GM19351 (cell line): ENCODE data around the gene CST9.
"Not testable (repeated sequence)": the region's sequence is repeated elsewhere in the genome, so short reads cannot be mapped to it uniquely, and the experiment has no call there.

Source experiments
- ATAC-seq: cut with Tn5 transposase; IDR thresholded peaks from one replicate; pipeline ENCODE4 v1.9.1; 2021; ENCODE audit warnings: mild to moderate bottlenecking, moderate library complexity; ENCODE audit not compliant: unreplicated experiment

Gene CST9

DNA sequence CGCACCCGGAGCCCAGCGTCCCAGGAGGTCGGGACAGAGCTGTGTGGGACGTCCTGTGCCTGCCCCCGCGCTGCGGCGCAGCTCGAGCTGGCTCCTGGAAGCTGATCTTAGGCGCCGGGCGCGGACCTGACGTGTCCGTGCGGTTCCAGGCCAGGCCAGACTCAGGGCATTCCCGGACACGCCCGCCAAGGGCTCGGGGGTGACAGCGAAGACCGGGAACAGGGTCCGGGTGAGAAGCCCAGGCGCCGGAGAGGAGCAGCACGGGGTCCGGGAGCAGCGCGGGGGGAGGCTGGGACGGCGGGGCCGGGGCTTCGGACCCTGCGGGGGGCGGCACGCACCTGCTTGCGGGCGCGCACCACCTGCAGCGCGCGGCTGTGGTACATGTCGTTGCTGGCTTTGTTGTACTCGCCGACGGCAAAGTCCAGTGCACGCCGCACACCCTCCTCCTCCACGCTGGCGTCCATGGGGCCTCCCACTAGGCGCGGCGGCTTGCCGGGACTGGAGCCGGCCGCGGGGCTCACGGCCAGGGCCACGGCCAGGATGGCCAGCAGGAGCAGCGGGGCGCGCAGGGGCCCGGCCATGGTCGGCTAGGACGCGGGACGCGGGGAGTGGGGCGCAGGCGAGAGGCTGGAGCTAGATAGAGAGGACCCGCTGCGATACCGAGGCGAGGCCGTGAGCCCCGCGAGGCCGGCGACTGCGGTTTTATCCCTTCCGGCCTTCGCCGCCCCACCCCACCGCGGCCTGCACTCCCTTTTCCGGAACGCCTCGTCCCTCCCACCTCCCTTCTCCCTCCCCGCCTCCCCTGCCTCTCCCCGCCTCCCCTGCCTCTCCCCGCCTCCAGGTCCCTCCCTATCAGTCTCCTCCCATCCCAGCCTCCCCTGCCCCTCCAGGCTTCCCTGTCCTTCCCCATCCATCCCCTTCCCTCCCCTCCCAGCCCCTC is 31.8 kb upstream of the CST9 start, which contains the start of gene CST3:
Gene CST3, minus strand, starts transcription at position 674 of the 940 bp plus-strand sequence. Its CDS starts 93 bp downstream, at position 581.
- ATAC-seq, result peak; percentile 43

DNA sequence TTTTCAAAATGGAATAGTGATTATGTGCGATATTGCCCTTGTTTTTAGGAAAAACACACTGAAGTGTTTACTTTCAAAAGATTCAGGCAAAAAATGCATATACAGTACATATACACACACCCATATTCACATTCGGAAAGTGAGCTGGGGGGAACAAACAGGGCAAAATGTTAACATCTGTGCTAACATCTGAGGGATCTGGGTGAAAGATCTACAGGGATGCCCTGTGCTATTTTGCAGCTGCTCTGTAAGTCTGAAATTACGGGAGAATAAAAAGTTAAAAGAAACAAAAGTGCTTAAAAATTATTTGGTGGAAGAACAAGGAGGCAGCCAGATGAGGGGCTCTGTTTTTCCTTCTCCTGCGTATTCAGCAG is 31.2 kb upstream of the CST9 start:
- ATAC-seq, result no peak

DNA sequence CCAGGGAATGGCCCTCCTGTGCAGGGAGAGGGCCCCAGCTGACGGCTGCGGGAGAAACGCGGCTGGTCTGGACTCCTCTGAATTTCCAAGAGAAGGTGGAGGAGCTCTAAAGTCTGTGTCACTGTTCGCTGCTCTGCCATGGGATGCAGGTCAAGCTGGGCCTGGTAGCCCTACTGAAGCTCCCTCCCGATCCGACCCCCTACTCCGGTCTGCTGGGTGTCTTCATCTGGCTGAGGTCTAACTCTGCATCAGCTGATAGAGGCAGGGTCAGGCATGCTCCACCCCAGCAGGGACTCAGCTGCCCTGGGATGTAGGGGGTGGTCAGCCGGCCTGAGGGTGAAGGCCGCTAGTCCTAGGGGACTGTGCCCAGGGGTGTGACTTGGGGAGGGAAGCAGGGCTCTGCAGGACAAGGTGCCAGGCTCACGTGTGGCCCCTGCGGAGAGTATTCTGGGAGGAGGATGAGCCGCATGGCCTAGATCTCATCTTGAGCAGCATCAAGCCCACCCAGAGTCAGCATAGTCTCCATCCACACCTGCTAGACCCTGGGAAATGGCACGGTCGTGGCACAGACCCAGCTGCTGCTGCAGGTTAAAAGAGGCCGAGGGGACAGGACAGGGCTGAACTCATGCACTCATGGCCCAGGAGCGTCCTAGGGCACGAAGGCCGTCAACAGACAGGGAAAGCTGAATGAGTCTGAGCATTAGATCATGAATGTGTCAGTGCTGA is 30.6 kb upstream of the CST9 start:
- ATAC-seq, result no peak

DNA sequence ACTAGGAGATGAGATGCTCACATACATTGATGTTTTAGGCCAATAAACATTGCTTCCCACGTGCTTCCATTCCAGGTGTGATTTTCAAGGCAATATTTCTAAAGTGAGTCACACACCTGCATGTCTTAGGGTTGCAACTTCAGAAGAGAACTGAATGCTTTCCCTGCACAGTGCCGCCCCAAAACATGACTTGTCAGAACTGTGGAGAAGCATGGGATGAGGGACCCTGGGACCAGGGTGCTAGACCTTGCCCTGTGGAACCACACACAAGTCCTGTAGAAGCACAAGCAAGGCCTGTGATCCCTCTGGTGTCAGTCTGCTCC is 30.0 kb upstream of the CST9 start:
- ATAC-seq, result not testable (repeated sequence)

DNA sequence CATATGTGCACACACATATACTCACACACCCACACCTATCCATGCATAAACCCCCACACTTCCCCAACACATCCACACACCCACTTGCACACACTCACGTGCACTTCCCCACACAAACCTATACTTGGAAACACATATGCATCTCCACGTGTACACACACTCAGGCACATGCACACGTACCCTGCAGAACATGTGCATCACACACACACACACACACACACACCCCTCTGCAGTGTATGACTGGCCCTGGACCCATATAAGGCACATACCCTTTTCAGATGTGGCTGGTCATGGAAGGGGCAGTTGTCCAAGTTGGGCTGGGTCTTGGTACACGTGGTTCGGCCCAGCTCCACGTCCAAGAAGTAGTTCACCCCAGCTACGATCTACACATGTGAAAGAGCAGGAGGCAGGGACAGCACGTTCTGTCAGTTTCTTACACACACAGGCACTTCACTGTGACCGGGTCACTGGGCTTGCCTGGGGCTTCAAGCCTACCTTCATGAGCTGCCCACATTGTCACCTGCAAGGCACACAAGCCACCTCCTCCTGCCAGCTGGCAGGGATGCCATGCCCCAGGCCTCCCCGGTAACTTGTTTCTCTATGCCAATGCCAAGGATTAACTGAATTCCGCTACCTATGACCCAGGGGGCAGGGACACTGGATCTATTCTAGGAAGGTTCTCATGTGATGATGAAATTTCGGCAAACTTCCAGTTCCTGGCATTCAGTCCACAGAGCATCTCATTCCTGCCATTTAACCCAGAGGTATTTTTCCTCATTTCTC is 29.5 kb upstream of the CST9 start:
- no peak for ATAC-seq

DNA sequence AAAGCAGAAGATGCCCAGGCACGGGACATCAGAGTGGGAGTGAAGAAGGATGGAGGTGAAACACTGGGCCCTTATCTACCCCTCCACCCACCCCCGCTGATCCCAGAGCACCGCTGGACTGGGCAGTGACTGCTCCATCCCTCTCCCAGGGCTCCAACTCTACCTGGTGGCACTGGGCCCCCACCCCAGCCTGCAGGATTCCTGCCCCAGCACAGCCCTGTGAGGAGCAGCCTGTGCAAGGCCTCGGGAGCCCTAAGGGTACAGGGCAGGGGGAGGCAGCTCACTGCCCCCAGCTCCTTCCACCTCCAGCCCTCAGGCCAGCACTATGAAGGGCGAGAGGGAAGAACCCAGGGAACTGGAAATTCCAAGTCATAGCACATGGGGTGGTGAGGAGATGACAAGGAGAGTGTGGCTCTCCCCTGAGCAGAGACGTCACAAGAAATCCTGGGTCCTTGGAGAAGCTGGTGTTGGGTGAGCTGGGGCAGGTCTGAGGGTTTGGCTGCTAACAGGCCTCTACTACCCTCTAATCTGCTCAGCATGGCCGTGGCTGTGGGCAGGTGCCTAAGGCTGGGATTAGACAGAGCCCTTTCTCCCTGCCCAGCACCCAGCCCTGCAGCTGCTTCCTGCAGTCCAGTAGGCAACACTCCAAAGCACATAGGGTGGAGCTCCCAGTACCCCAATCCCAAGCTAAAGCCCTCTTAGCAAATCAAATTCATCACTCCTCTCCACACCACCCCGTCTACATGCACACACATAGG is 28.5 kb upstream of the CST9 start:
- ATAC-seq, result no peak

DNA sequence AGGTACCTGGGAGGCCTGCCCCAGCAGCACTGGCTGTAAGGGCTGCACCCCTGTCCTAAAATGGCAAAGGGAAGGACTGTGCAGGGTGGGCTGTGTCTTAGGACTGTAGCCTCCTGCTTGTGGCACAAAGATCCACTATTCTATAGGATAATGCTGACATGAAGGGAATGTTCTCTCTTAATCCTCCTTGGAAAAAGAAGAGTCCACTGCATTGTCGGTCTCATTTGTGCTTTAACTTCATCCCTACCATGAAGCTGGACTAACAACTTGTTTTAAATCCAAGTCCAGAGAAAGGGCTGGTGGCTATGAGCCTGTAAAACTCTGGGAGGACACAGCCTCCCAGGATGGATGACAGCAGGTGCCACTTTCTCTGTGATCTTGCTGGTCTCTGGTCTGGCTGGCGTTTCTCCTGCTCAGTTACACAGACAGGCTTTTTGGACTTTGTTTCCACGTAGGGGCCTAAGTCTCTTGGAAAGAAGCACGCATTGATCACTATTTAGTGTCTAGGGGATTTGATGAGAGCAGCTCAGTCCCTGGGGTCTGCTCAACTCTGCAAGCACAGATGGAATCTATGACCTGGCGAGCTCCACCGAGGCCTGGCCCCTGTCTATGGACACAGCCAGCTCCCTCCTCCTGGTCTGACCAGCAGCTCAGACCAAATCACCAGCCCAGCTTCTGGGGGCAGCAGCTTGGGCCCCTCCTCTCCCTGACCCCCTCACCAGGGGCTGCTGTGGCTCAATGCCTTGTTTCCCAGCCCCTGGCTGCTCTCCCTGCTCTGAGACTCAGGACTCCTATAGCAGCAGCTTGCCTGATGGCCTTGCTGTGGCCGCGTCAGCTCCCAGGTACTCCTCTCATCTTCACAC is 27.2 kb upstream of the CST9 start:
- ATAC-seq, result no peak

DNA sequence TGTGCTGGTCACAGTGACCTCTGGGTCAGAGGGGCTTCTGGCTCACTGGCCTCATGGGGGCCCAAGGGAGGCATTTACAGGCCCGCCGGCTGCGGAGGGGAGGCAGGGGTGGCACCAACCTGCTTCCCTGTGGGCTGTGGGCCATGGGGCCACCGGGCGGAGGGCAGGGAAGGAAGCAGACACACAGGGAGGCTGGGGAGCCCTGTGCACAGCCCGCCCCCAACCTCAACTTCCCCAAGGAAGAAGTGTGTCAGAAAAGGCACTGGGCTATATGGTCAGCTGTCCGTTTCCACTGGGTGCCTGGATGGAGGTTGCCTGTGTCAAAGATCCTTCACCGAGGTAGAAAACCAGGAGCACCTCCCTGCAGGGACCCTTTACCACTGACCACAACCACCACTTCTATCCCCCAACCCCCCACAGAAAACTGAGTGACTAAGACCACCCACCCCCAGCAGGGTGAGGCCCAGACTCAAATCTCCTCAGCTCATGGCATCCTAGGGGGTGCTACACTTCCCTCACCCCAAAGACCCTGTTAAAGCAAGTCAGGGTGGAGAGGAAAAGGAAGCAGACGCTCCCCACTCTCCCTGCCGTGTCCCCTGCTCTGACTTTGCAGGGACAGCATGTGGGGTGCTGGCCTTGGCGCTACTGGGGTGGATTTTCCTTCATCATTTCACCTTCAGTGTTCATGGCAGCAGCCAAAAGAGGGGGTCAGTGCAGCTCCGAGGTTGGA is 26.4 kb upstream of the CST9 start:
- ATAC-seq, result no peak

DNA sequence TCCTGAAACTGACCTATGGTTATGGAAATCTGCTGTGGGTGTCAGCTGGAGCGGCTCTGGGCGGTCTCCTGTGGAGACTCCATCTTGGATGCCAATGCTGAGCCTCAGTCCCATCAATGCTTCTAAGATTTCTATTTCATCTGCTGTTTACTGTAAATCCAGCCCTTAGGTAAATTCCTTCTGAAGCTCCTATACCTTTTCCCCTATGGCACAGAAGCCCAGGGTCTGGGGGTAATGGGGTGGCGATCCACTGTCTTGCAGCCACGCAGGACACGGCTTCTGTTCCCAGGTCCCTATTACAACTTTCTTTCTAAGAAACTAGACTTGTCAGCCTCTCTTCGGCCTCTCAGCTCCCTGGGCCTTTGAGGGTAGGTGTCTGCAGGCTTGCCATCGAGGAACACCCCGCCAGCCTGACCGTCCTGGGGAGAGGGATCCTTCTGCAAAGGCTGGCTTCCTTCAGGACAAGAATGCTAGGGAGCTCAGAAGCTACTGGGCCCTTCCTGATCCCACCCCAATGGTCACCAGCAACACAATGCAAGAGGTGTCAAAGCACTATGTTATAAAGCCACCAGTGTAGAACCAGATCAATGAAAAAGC is 25.6 kb upstream of the CST9 start:
- no peak for ATAC-seq

DNA sequence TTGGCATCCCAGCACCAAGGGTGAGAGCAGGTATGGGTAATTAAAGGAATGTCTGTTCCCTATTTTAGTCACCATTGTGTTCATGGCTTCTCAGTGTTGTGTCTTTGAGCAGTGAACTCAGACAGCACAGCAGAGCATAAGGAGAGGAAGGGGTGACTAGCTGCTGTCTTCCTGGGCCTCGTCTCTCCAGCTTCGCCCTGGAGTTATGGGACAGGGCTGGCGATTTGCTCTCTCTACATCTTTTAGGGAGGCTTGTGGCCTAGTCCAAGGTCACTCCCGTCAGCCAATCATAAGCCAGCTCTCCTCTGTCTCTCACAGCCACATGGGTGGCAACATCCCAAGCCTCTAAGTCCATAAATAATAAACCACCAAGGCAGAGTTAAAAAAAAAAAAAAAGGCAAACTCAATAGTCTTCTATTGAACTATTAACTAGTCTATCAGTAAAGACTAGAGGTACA is 24.7 kb upstream of the CST9 start:
- ATAC-seq, result no peak

DNA sequence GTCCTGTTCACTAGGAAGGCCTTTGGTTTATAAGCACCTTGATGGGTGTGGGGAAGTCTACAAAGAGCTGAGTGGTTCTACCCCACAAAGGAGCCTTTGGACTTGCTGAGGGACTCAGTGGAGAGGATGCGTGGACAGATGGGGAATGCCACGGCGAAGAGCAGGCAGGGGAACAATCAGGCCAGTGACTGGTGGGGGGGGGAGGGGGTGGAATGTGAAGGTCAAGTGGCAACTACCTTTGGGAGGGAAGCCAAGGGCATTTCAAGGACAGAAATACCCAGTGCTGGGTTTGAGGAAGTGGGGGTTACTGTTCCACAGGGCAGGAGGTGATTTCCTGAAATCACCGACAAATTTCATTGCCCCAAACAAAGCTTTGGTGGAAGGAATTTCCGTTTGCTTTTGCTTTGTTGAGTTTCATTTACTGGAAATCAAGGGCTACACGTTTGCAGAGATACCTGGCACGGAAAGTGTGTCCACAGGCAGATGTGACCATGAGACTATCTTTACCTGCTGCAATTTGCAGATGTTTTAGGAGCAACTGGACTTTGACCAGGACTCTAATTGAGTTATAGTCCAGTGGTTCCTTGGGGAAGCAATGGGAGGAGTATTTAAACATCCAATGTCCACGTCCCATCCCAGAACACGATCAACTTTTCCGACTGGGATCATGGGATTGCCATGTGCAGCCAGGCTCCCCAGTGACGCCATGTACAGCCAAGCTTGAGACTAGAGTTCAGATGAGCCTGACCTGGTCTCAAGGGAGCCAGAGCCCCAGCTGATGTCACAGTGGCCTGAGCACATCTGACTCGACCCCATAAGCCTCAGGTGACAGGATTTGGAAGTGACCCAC is 24.1 kb upstream of the CST9 start:
- ATAC-seq, result no peak

DNA sequence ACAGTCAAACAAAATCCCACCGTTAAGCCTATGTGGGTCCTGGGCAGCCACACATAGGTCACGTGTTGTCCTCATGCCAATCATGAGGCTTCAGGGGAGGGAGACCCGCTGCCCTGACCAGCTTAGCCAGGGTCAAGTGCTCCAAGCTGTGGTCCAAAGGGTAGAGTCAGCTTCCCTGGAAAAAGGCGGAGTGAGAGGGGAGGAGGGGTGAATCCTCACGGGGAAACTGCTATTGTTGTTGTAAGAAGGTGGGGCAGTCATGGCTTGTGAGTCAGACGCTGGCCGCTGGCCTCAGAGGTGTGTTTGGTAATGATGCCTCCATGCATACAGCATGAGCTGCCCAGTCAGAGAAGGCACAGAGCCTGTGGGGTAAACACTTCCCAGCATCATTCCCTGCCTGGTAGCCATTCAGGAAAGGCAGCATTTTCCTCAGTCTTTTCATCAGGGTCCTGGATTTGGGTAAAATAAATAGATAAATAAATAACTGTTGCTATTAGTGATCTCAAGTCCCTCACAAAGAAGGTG is 23.4 kb upstream of the CST9 start:
- no peak for ATAC-seq

DNA sequence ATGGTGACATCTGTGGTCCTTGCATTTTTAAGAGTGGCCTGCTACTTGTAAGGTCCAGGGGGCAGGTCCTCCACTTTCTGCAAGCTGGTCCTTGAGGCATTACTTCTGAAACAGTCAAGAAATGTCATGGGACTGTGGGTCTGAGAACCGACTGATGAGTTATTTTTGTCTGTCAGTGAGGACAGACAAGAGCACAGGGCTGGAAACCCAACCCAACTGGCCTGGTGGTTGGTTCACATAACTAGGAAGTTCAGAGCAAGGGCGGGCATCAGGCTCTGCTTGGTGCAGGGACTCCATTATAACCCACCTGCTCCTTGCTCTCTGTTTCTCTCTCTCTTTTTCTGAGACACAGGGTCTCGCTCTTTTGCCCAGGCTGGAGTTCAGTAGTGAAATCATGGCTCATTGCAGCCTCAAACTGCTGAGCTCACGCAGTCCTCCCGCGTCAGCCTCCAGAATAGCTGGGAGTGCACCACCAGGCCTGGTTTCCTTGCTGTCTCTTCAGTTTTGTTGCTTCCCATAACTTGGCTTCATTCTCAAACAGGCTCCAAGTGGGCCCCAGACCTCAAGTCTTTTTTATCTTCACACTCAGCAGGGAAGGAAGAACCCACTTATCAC is 22.8 kb upstream of the CST9 start:
- no peak for ATAC-seq

DNA sequence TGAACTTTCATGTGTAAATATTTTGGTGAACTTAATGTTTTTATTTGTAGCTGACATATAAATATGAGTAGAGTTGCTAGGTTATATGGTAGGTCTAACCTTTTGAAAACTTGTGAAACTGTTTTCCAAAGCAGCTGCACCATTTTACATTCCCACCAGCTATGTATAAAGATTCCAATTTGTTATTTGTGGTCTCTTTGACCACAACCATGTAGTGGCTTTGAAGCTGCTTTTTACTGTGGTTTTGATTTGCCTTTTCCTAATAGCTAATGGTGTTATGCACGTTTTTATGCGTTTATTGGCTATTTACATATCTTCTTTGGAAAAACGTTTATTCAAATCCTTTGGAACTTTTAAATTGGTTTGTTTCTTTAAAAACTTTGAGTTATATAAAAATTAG is 21.8 kb upstream of the CST9 start:
- no peak for ATAC-seq

DNA sequence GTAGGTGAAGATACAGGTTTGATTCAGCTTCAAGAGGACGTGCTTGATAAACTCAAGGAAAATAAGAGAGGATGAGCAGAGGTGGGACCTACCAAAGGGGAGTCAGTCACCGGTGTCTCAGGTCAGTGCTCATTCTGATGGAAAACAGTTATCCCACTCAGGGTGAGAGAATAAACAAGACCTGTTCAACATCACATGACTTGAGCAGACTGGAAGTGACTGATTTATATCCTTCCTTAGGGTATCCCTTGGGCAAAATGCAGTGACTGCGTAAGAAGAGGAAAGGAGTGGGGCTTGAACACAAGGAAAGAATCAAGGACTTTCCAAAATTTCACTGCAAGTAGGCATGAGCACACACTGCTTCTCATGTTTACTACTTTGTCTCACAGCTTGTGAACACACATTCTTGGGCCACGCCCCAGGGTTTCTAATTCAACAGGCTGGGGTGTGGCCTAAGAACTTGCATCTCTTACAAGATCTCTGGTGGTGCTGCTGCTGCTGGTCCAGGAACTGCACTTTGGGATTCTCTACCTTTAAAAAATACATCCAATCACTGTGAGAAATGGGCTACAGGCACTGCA is 20.4 kb upstream of the CST9 start:
- ATAC-seq, result no peak

DNA sequence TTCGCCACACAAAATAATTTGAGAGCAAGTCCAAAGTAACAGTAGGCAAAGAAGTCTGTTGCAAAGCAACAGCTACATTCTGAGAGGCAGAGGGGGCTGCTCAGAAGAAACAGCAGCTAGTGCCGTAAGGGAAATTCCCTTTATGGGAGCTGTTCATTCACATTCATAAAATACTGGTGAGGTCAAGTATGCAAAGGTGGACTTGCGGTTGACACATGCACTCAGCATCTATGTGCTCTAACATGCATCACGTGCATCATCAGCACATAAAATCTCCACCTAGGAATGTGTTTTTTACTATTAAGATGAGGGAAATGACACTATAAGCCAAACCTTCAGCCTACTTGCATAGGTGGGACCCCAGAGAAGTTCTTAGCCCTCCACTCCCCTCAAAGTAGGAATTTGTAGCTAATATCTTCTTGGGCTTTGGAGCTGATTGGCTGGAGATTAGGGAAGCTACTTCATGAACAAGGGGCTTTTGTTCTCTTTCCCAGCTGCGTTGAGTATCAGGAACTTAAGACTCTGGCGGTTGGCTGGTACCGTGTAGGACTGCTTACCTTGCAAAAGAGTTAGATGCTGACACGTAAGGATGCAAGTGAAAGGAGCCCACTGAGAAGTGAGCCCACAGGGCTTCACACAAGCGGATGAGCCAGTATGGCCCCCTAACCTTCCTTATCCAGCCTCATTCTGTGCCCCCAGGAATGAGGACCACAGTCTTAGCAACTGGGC is 19.7 kb upstream of the CST9 start:
- peak; percentile 92 for ATAC-seq
